Gastrocnemius medialis (tissue), 4 donors: ENCODE data around the gene GLYAT.

ENCODE experiments used
- CTCF ChIP-seq, 5 experiments: fragments of 450-650 bp in 3 of 5; fragments of 200-600 bp in 2 of 5; sonication (generic) in 2 of 5; IDR thresholded peaks in 4 of 5; conservative IDR thresholded peaks in 1 of 5; 1 replicate in 4 of 5; 2 replicates in 1 of 5; pipeline ENCODE4 v1.5.1; 2016 to 2019; ENCODE audit warnings: antibody characterized with exemption in 5 of 5, mild to moderate bottlenecking in 3 of 5, moderate library complexity in 3 of 5
- POLR2A ChIP-seq, 2 donors: fragments of 450-650 bp; IDR thresholded peaks; one replicate each; pipeline ENCODE4 v1.6.1; 2017; ENCODE audit warnings: antibody characterized with exemption in 2 of 2, mild to moderate bottlenecking in 2 of 2, moderate library complexity in 2 of 2

GRCh38 chr11:58742981-58743880, 11.5 kb upstream of the GLYAT start:
- TF ChIP-seq POLR2A (IDR thresholded peaks at IDR 0.05), result no peak
- TF ChIP-seq CTCF (IDR thresholded peaks at IDR 0.05 in 4 of 5, conservative IDR thresholded peaks at IDR 0.05 in 1 of 5), result no peak
